Stomach (tissue), 9 donors: ENCODE measurements around the gene SYT7. TPM values are rescaled to one million over a fixed set of nuclear protein-coding genes. Genes with fewer than 3 reads are reported as not detected.
A peak's percentile ranks its signal among the peaks of the same experiment; 100 is the strongest.

Source experiments
- DNase-seq, 2 donors: peaks; one replicate each; pipeline versions ENCODE4 v3.0.0 to v3.0.0-alpha.2; 2013 to 2019
- H3K27ac ChIP-seq, 5 donors: fragments of 200-600 bp in 4 of 5; sonication (generic) in 4 of 5; one replicate each; pipeline ENCODE4 v1.5.1; 2013 to 2019; ENCODE audit warnings: mild to moderate bottlenecking in 1 of 5, moderate library complexity in 1 of 5
- H3K27me3 ChIP-seq, 3 donors: fragments of 200-600 bp; sonication (generic); one replicate each; pipeline ENCODE4 v1.5.1; 2017 to 2019; ENCODE audit warnings: mixed run types in 1 of 3
- H3K36me3 ChIP-seq, 4 donors: fragments of 200-600 bp; sonication (generic); 1 replicate in 3 of 4; 2 replicates in 1 of 4; pipeline ENCODE4 v1.5.1; 2016 to 2019
- H3K4me1 ChIP-seq, 4 donors: fragments of 200-600 bp; sonication (generic); one replicate each; pipeline ENCODE4 v1.5.1; 2016 to 2019
- H3K4me3 ChIP-seq, 4 donors: fragments of 200-600 bp; sonication (generic) in 3 of 4; one replicate each; pipeline ENCODE4 v1.5.1; 2016 to 2019; ENCODE audit warnings: mild to moderate bottlenecking in 1 of 4
- H3K9me3 ChIP-seq, 4 donors: fragments of 200-600 bp; sonication (generic); one replicate each; pipeline ENCODE4 v1.5.1; 2016 to 2019
- EP300 ChIP-seq: sonication (generic); formaldehyde crosslinking; IDR thresholded peaks from one replicate; pipeline ENCODE4 v1.6.1; 2017; ENCODE audit warnings: antibody characterized with exemption
- POLR2A ChIP-seq, 4 donors: fragments of 450-650 bp; IDR thresholded peaks; one replicate each; pipeline ENCODE4 v1.6.1; 2016; ENCODE audit warnings: antibody characterized with exemption in 4 of 4, control low read depth in 2 of 4, mild to moderate bottlenecking in 1 of 4, moderate library complexity in 1 of 4
- POLR2AphosphoS5 ChIP-seq, 3 donors: sonication (generic); formaldehyde crosslinking; IDR thresholded peaks; one replicate each; pipeline ENCODE4 v1.6.1; 2016; ENCODE audit warnings: antibody characterized with exemption in 3 of 3
- WGBS, 5 donors: extraction: QIAGEN DNeasy Blood & Tissue Kit in 3 of 5; methylation state at CpG; one replicate each; pipeline versions ENCODE4 v1.1.5 to v1.1.7; 2013 to 2018; 5-methylcytosine and 5-hydroxymethylcytosine counted together
- intact Hi-C: fragments of 100-400 bp; cut with DNase I; formaldehyde crosslinking; loops from one replicate; pipeline ENCODE4 v1.15.1; 2023; ENCODE audit warnings: low total_unique reads
- polyA plus RNA-seq, 3 donors: library from polyadenylated mRNA; stranded (reverse); fragments of 200-250 nt; gene quantifications; one replicate each; pipeline ENCODE4 v1.2.3, GENCODE V29; 2013
- total RNA-seq, 5 donors: library from RNA; depleted of rRNA; stranded (reverse); fragments of >200 nt; gene quantifications; one replicate each; pipeline versions ENCODE4 v1.1.0 to v1.2.3, GENCODE V29; 2014 to 2016
- TF ChIP-seq, protein P1 (sequence below), 7 experiments: fragments of 450-650 bp in 4 of 7; fragments of 200-600 bp in 3 of 7; sonication (generic) in 3 of 7; IDR thresholded peaks; one replicate each; pipeline ENCODE4 v1.5.1; 2016 to 2019; ENCODE audit warnings: antibody characterized with exemption in 7 of 7, control low read depth in 2 of 7, mild to moderate bottlenecking in 1 of 7
- donor health status: healthy with polysubstance abuse.
- donor health status: Bipolar disorder and iron deficiency.
- donor health status: healthy.

Gene SYT7
- total and polyA plus RNA-seq, 8 donors, result 0.92 to 8.4 (median 1.4) TPM; not detected in 1

- no peak overlapping the region for H3K27ac ChIP-seq
- no peaks in the 10 kb centered on the region for H3K36me3 ChIP-seq
- no peaks in the 10 kb centered on the region for H3K9me3 ChIP-seq
- no peaks in the 10 kb centered on the region for H3K4me1 ChIP-seq
- WGBS, 5 donors, result 73 to 90% (median 88%) methylated on average over 12 of the region's 12 CpGs
- H3K27me3 ChIP-seq, result peaks cover 0 to 45% (median 0%) of the 10 kb centered on the region in 3 donors
- no peak overlapping the region for H3K4me3 ChIP-seq
- intact Hi-C loops, result no loop called here
- TF ChIP-seq POLR2A (IDR thresholded peaks at IDR 0.05) (no peak), EP300 (no peak), POLR2AphosphoS5 (IDR thresholded peaks at IDR 0.05) (no peak)
- TF ChIP-seq, protein P1, sequence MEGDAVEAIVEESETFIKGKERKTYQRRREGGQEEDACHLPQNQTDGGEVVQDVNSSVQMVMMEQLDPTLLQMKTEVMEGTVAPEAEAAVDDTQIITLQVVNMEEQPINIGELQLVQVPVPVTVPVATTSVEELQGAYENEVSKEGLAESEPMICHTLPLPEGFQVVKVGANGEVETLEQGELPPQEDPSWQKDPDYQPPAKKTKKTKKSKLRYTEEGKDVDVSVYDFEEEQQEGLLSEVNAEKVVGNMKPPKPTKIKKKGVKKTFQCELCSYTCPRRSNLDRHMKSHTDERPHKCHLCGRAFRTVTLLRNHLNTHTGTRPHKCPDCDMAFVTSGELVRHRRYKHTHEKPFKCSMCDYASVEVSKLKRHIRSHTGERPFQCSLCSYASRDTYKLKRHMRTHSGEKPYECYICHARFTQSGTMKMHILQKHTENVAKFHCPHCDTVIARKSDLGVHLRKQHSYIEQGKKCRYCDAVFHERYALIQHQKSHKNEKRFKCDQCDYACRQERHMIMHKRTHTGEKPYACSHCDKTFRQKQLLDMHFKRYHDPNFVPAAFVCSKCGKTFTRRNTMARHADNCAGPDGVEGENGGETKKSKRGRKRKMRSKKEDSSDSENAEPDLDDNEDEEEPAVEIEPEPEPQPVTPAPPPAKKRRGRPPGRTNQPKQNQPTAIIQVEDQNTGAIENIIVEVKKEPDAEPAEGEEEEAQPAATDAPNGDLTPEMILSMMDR (IDR thresholded peaks at IDR 0.05), result no peak
- no peak for DNase-seq
These were observed 56.4 kb downstream of the SYT7 start for GRCh38 chr11:61524446-61524845.

GRCh38 chr11:61522881-61523280 lies 58.0 kb downstream of the SYT7 start:
- no peak for DNase-seq
- H3K36me3 ChIP-seq, result no peaks in the 10 kb centered on the region
- H3K4me1 ChIP-seq, result no peaks in the 10 kb centered on the region
- H3K9me3 ChIP-seq, result no peaks in the 10 kb centered on the region
- H3K4me3 ChIP-seq, result no peak overlapping the region
- TF ChIP-seq POLR2AphosphoS5 (IDR thresholded peaks at IDR 0.05), result no peak
- no peak for TF ChIP-seq EP300
- no peak for TF ChIP-seq POLR2A (IDR thresholded peaks at IDR 0.05)
- TF ChIP-seq, protein P1 (IDR thresholded peaks at IDR 0.05), result no peak
- H3K27me3 ChIP-seq, result peaks cover 0 to 47% (median 0%) of the 10 kb centered on the region in 3 donors
- H3K27ac ChIP-seq, result no peak overlapping the region
- WGBS, 5 donors, result 87 to 91% (median 89%) methylated on average over 15 of the region's 15 CpGs
- intact Hi-C loops, result no loop called here

GRCh38 chr11:61518032-61518795 lies 62.7 kb downstream of the SYT7 start:
- intact Hi-C loops, result loop anchor here (5.0 kb wide), 1 partner anchor 41 kb away; no protein-coding TSS in a partner anchor
- Histone ChIP-seq H3K36me3 (no peaks in the 10 kb centered on the region), H3K9me3 (no peaks in the 10 kb centered on the region), H3K27me3 (peaks cover 0 to 41% (median 8%) of the 10 kb centered on the region in 3 donors), H3K27ac (no peak overlapping the region), H3K4me3 (no peak overlapping the region), H3K4me1 (peaks cover 6 to 15% (median 12%) of the 10 kb centered on the region in 4 donors)
- WGBS, 5 donors, result 81 to 87% (median 82%) methylated on average over 13 to 23 of the region's 23 CpGs
- no peak for TF ChIP-seq POLR2A (IDR thresholded peaks at IDR 0.05)
- TF ChIP-seq, protein P1 (IDR thresholded peaks at IDR 0.05), result no peak
- DNase-seq, result no peak

- TF ChIP-seq, protein P1 (IDR thresholded peaks at IDR 0.05), result peak in 6 of 7 experiments; percentile 75 to 98 (median 96)
- TF ChIP-seq EP300, result no peak
- peak; percentile 35 to 77 for DNase-seq
- 20 to 22% (median 21%) methylated on average over 22 to 23 of the region's 23 CpGs for WGBS, 5 donors
- no peak overlapping the region for H3K4me3 ChIP-seq
- no peaks in the 10 kb centered on the region for H3K9me3 ChIP-seq
- H3K4me1 ChIP-seq, result peaks cover 6 to 18% (median 12%) of the 10 kb centered on the region in 4 donors
- intact Hi-C loops, result loop anchor here (5.0 kb wide), 1 partner anchor 40 kb away; no protein-coding TSS in a partner anchor
- peaks cover 0 to 54% (median 8%) of the 10 kb centered on the region in 3 donors for H3K27me3 ChIP-seq
- H3K36me3 ChIP-seq, result no peaks in the 10 kb centered on the region
- H3K27ac ChIP-seq, result peak overlapping the region in 2 of 5 donors; percentile 22 to 81
These were observed 64.0 kb downstream of the SYT7 start for GRCh38 chr11:61516675-61517572.
